Body of pancreas (tissue), 4 donors: ENCODE data around the gene CYP19A1. TPM values are rescaled to one million over a fixed set of nuclear protein-coding genes. Genes with fewer than 3 reads are reported as not detected.
A peak's percentile ranks its signal among the peaks of the same experiment; 100 is the strongest.

Experiments used
- ATAC-seq: fragments of 150-250 bp; one replicate; pipeline ENCODE4 v1.9.1; 2016
- DNase-seq, 4 donors: peaks; one replicate each; pipeline ENCODE4 v3.0.0-alpha.2; 2019
- H3K27ac ChIP-seq, 4 donors: fragments of 200-600 bp; sonication (generic); 1 replicate in 3 of 4; 2 replicates in 1 of 4; pipeline versions ENCODE4 v1.5.1 to v1.6.1; 2016 to 2019; ENCODE audit warnings: mild to moderate bottlenecking in 1 of 4, mixed read lengths in 1 of 4, moderate library complexity in 1 of 4
- H3K27me3 ChIP-seq, 2 donors: fragments of 200-600 bp; sonication (generic); one replicate each; pipeline ENCODE4 v1.6.0; 2016; ENCODE audit warnings: mild to moderate bottlenecking in 1 of 2
- H3K36me3 ChIP-seq, 2 donors: fragments of 200-600 bp; sonication (generic); replicated peaks in 1 of 2; 2 replicates each; pipeline ENCODE4 v1.5.1; 2016; ENCODE audit warnings: low read depth in 2 of 2; ENCODE audit not compliant: insufficient read depth in 1 of 2
- H3K4me1 ChIP-seq: fragments of 200-600 bp; sonication (generic); one replicate; pipeline ENCODE4 v1.6.0; 2016
- H3K4me3 ChIP-seq, 2 donors: fragments of 200-600 bp; sonication (generic); 1 replicate in 1 of 2; 2 replicates in 1 of 2; pipeline ENCODE4 v1.5.1; 2016 to 2019
- H3K9me3 ChIP-seq, 3 donors: fragments of 200-600 bp; sonication (generic); 1 replicate in 2 of 3; 2 replicates in 1 of 3; pipeline ENCODE4 v1.5.1; 2016
- CTCF ChIP-seq, 7 experiments: fragments of 450-650 bp in 4 of 7; fragments of 200-600 bp in 3 of 7; sonication (generic) in 3 of 7; IDR thresholded peaks; one replicate each; pipeline ENCODE4 v1.5.1; 2016 to 2019; ENCODE audit warnings: antibody characterized with exemption in 7 of 7
- POLR2A ChIP-seq, 3 donors: fragments of 450-650 bp; IDR thresholded peaks; one replicate each; pipeline ENCODE4 v1.6.1; 2016; ENCODE audit warnings: antibody characterized with exemption in 3 of 3, mild to moderate bottlenecking in 2 of 3
- WGBS, 2 donors: methylation state at CpG; one replicate each; pipeline ENCODE4 v1.1.5; 2017; 5-methylcytosine and 5-hydroxymethylcytosine counted together
- intact Hi-C: fragments of 100-400 bp; cut with DNase I; formaldehyde crosslinking; loops from one replicate; pipeline ENCODE4 v1.15.1; 2023
- total RNA-seq, 2 donors: library from RNA; depleted of rRNA; stranded (reverse); fragments of >200 nt; gene quantifications; one replicate each; pipeline ENCODE4 v1.1.0, GENCODE V29; 2016

The CYP19A1 gene
- total RNA-seq, 2 donors from 2014 or later: 0.26 TPM; not detected in 1

GRCh38 chr15:51192521-51193280, 145.7 kb downstream of the CYP19A1 start:
- TF ChIP-seq CTCF (IDR thresholded peaks at IDR 0.05) (peak; percentile 67 to 92 (median 82)), POLR2A (IDR thresholded peaks at IDR 0.05) (no peak)
- intact Hi-C loops: no loop called here
- no peak overlapping the region for H3K27ac ChIP-seq
- no peaks in the 10 kb centered on the region for H3K27me3 ChIP-seq
- DNase-seq (peak; percentile 82 to 88 (median 85)), ATAC-seq (peak; percentile 79)
- H3K4me3 ChIP-seq: no peak overlapping the region
- H3K9me3 ChIP-seq: no peaks in the 10 kb centered on the region
- peaks cover 6% of the 10 kb centered on the region for H3K4me1 ChIP-seq
- 19 to 23% methylated on average over 14 of the region's 14 CpGs for WGBS, 2 donors
- no peaks in the 10 kb centered on the region for H3K36me3 ChIP-seq

DNA sequence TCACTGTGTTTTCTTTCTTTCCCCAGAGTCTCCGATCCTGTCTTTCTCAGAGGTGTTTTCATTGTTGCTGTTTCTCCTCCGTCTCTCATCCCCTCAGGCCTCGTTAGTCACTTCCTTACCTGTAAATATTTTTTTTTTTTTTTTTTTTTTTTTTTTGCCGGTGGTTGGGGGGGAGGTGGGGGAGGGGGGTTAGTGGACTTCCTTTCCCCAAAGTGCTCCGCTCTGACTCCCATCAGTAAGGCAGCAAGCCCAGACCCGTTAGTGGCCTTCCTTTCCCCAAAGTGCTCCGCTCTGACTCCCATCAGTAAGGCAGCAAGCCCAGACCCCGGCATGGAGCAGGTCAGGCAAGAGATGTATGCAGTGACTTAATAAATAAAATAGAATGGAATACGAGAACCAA, 146.6 kb downstream of the CYP19A1 start:
- ATAC-seq: no peak
- no peaks in the 10 kb centered on the region for H3K36me3 ChIP-seq
- no peak overlapping the region for H3K27ac ChIP-seq
- TF ChIP-seq CTCF (IDR thresholded peaks at IDR 0.05) (no peak), POLR2A (IDR thresholded peaks at IDR 0.05) (no peak)
- intact Hi-C loops: no loop called here
- WGBS, 2 donors: 65 to 72% methylated on average over 9 of the region's 9 CpGs
- no peaks in the 10 kb centered on the region for H3K27me3 ChIP-seq
- H3K4me1 ChIP-seq: peaks cover 6% of the 10 kb centered on the region
- no peak overlapping the region for H3K4me3 ChIP-seq
- no peaks in the 10 kb centered on the region for H3K9me3 ChIP-seq
- DNase-seq: no peak

DNA sequence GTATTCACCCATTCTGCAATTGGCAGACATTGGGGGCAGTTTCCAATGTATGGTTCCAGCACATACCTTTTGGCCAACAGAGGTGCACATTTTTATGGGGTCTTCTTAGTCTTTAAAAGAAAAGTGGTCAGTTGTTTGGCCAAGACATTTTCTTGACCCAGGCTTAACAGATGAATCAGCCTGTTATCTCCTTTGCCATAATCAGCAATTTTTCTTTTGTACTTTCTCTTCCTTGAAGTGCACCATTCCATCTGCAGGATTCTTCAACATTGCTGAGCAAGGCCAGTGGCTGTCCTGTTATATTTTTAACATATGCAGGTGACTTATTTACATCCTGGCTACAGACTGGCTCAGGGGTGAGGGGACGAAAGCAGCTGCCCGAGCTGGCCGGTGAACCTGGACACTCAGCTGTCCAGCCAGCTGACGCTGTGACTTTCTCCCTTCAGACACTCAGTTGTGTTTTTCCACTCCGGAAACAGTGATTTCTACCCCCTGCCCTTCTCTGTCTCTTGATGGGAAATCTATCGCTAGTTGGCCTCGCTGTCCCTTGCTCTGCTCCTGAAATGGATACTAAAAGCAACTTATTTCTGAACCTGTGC, 147.2 kb downstream of the CYP19A1 start:
- no peak for ATAC-seq
- no peak for DNase-seq

GRCh38 chr15:51190424-51191068, 147.8 kb downstream of the CYP19A1 start:
- 78 to 80% methylated on average over 8 of the region's 8 CpGs for WGBS, 2 donors
- no peak for TF ChIP-seq POLR2A (IDR thresholded peaks at IDR 0.05)
- no peak for TF ChIP-seq CTCF (IDR thresholded peaks at IDR 0.05)
- Histone ChIP-seq H3K27ac (no peak overlapping the region), H3K9me3 (no peaks in the 10 kb centered on the region), H3K4me3 (no peak overlapping the region), H3K4me1 (peaks cover 6% of the 10 kb centered on the region), H3K27me3 (no peaks in the 10 kb centered on the region), H3K36me3 (no peaks in the 10 kb centered on the region)
- DNase-seq: peak in 1 of 4 donors; percentile 15
- ATAC-seq: no peak
- intact Hi-C loops: no loop called here

More for the DNA sequence above, 147.2 kb downstream of the CYP19A1 start:
- no peak overlapping the region for H3K27ac ChIP-seq
- H3K27me3 ChIP-seq: no peaks in the 10 kb centered on the region
- H3K36me3 ChIP-seq: no peaks in the 10 kb centered on the region
- H3K4me3 ChIP-seq: no peak overlapping the region
- H3K4me1 ChIP-seq: peaks cover 6% of the 10 kb centered on the region
- intact Hi-C loops: no loop called here
- 81 to 84% methylated on average over 7 of the region's 7 CpGs for WGBS, 2 donors
- TF ChIP-seq CTCF (IDR thresholded peaks at IDR 0.05) (no peak), POLR2A (IDR thresholded peaks at IDR 0.05) (no peak)
- no peaks in the 10 kb centered on the region for H3K9me3 ChIP-seq
